Osteocyte (in vitro differentiated cells): ENCODE data around the gene THSD4. TPM values are rescaled to one million over a fixed set of nuclear protein-coding genes. Genes with fewer than 3 reads are reported as not detected.

ENCODE experiments used
- DNase-seq: peaks from one replicate; pipeline ENCODE4 v3.0.0; 2021; ENCODE audit warnings: mixed read lengths; ENCODE audit not compliant: unreplicated experiment; ENCODE audit errors: extremely low spot score
- H3K27ac Mint-ChIP-seq: one replicate; pipeline ENCODE4 v1.8.0; 2021; ENCODE audit warnings: mild to moderate bottlenecking, mixed read lengths; ENCODE audit not compliant: unreplicated experiment
- H3K27me3 Mint-ChIP-seq: one replicate; pipeline ENCODE4 v1.8.0; 2021; ENCODE audit warnings: mixed read lengths; ENCODE audit not compliant: unreplicated experiment
- H3K36me3 Mint-ChIP-seq: one replicate; pipeline ENCODE4 v1.8.0; 2021; ENCODE audit warnings: mixed read lengths; ENCODE audit not compliant: unreplicated experiment
- H3K4me1 Mint-ChIP-seq: one replicate; pipeline ENCODE4 v1.8.0; 2021; ENCODE audit warnings: mixed read lengths; ENCODE audit not compliant: unreplicated experiment
- H3K4me3 Mint-ChIP-seq: one replicate; pipeline ENCODE4 v1.8.0; 2021; ENCODE audit warnings: mild to moderate bottlenecking, moderate library complexity, mixed read lengths; ENCODE audit not compliant: unreplicated experiment
- H3K9me3 Mint-ChIP-seq: one replicate; pipeline ENCODE4 v1.8.0; 2021; ENCODE audit warnings: mixed read lengths; ENCODE audit not compliant: unreplicated experiment
- total RNA-seq: library from RNA; stranded (reverse); gene quantifications from 2 replicates; pipeline ENCODE4 v1.2.1, GENCODE V29; 2021
- TF ChIP-seq, protein P1 (sequence below): fragments of 200-600 bp; sonication (generic); IDR thresholded peaks from 2 replicates; pipeline ENCODE4 v1.5.0; 2021; ENCODE audit warnings: antibody characterized with exemption, mild to moderate bottlenecking, moderate library complexity

THSD4 gene
- total RNA-seq, 1 donor from 2014 or later = 5.7 TPM

DNA sequence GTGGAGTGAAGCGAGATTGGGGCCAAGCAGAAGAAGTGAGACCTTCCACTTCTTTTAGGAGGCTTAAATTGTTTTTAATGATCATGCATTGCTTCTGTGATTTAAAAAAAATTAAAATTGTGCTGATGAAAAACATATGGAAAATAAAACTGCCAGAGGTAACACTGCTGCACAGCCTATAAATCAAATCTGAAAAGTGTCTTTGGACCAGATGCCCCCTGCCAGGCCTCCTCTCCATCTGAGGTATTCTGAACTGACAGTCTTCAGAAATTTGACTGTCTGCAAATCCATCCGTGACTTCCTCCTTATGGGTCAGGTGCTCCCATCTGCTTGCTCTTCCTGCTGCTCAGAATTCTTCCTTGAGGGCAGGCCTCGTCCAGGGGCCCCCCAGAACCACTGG is 586.5 kb downstream of the THSD4 start:
- Mint-ChIP-seq H3K9me3 (no peaks in the 10 kb centered on the region), H3K4me3 (no peak overlapping the region), H3K27ac (no peak overlapping the region), H3K27me3 (peaks cover 3% of the 10 kb centered on the region), H3K36me3 (no peaks in the 10 kb centered on the region), H3K4me1 (peaks cover 7% of the 10 kb centered on the region)
- TF ChIP-seq, protein P1, sequence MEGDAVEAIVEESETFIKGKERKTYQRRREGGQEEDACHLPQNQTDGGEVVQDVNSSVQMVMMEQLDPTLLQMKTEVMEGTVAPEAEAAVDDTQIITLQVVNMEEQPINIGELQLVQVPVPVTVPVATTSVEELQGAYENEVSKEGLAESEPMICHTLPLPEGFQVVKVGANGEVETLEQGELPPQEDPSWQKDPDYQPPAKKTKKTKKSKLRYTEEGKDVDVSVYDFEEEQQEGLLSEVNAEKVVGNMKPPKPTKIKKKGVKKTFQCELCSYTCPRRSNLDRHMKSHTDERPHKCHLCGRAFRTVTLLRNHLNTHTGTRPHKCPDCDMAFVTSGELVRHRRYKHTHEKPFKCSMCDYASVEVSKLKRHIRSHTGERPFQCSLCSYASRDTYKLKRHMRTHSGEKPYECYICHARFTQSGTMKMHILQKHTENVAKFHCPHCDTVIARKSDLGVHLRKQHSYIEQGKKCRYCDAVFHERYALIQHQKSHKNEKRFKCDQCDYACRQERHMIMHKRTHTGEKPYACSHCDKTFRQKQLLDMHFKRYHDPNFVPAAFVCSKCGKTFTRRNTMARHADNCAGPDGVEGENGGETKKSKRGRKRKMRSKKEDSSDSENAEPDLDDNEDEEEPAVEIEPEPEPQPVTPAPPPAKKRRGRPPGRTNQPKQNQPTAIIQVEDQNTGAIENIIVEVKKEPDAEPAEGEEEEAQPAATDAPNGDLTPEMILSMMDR = no peak
- no peak for DNase-seq

DNA sequence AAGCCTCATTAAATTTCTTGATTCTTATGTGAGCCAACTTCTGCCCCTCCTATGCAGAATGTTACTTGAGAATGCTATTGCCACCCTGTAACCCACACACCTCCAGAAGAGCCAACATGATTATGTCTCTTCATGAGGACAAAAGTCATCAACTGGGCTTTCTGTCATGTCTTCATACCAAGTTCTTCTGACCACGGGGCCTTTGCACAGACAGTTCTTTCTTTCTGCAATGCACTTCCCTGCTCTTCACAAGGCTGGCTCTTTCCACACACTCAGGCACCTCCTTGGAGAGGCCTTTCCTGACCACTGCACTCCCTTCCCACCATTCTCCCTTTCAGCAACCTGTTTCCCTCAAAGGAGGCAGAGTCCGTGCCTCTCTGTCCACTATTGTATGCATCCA is 587.2 kb downstream of the THSD4 start:
- peaks cover 3% of the 10 kb centered on the region for H3K27me3 Mint-ChIP-seq
- no peak overlapping the region for H3K27ac Mint-ChIP-seq
- H3K4me1 Mint-ChIP-seq = peaks cover 10% of the 10 kb centered on the region
- no peak for DNase-seq
- no peaks in the 10 kb centered on the region for H3K9me3 Mint-ChIP-seq
- no peak overlapping the region for H3K4me3 Mint-ChIP-seq
- TF ChIP-seq, protein P1 = no peak
- no peaks in the 10 kb centered on the region for H3K36me3 Mint-ChIP-seq

DNA sequence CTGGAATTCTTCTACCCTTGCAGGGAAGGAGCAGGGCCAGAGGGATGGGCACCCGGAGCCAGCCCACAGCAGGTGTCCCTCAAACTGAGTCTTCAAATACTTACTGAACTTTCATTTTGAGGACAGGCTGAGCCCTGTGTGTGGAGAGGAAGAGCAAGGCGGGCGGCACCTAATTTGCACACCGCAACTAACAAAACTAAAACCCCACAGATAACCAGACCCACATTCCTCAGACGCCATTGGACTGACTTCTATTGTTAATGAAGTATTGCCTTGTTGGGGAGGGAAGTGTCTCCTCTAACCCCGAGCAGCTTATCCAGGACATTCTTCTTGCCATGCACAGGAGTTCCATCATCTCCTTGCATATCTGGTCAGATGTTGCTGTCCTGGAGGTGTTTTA is 589.9 kb downstream of the THSD4 start:
- Mint-ChIP-seq H3K9me3 (no peaks in the 10 kb centered on the region), H3K27me3 (peaks cover 3% of the 10 kb centered on the region), H3K4me1 (peaks cover 20% of the 10 kb centered on the region), H3K36me3 (no peaks in the 10 kb centered on the region), H3K4me3 (no peak overlapping the region), H3K27ac (no peak overlapping the region)
- DNase-seq = no peak
- TF ChIP-seq, protein P1 = no peak

DNA sequence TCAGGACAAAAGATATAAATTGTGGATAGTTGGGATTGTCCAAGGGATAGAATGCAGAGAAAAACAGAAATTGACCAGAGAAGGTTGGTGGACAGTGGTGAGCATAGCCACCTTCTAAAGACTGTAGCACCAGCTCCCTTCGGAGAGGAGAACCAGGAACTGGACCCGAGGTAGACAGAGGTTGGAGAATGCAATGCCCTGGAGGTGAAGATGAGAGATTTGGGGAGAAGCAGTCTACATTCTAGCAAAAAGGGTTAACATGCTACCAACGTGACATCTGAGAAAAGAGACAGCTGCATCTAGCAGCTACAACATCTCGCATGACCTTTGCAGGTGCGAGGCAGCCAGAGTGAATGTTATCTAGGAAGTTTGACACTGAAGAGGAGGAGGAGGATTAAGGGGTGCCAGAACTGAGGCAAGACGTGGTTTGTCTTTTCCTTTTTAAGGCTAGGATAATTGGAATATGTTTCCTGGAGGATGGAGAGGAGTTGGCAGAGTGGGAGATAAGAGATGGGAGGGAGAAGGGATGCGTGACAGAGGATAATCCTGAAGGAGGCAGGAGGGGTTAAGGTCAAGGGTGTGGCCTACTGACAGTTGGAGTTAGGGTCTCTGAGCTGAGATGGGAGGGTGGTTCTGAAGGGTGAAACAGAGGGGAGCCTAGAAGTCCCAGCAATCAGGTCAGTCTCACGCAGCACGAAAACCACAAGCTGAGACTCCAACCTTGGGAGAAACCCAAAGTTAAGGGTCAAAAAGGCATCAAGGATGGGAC is 591.4 kb downstream of the THSD4 start:
- no peak for DNase-seq
- Mint-ChIP-seq H3K36me3 (no peaks in the 10 kb centered on the region), H3K9me3 (no peaks in the 10 kb centered on the region), H3K4me1 (peaks cover 28% of the 10 kb centered on the region), H3K4me3 (no peak overlapping the region), H3K27me3 (peaks cover 3% of the 10 kb centered on the region), H3K27ac (no peak overlapping the region)
- TF ChIP-seq, protein P1 = no peak

GRCh38 chr15:71707230-71708050 is 592.2 kb downstream of the THSD4 start:
- no peaks in the 10 kb centered on the region for H3K36me3 Mint-ChIP-seq
- peaks cover 3% of the 10 kb centered on the region for H3K27me3 Mint-ChIP-seq
- no peak overlapping the region for H3K4me3 Mint-ChIP-seq
- TF ChIP-seq, protein P1 = no peak
- no peak overlapping the region for H3K27ac Mint-ChIP-seq
- no peak for DNase-seq
- H3K9me3 Mint-ChIP-seq = no peaks in the 10 kb centered on the region
- peaks cover 35% of the 10 kb centered on the region for H3K4me1 Mint-ChIP-seq
